Measurements from ENCODE around the gene TMEM203. TPM values are rescaled to one million over a fixed set of nuclear protein-coding genes. Genes with fewer than 3 reads are reported as not detected.

Gene TMEM203
- total RNA-seq, 4 donors from 2014 or later = 45.7 to 60.7 (median 49.4) TPM

DNA sequence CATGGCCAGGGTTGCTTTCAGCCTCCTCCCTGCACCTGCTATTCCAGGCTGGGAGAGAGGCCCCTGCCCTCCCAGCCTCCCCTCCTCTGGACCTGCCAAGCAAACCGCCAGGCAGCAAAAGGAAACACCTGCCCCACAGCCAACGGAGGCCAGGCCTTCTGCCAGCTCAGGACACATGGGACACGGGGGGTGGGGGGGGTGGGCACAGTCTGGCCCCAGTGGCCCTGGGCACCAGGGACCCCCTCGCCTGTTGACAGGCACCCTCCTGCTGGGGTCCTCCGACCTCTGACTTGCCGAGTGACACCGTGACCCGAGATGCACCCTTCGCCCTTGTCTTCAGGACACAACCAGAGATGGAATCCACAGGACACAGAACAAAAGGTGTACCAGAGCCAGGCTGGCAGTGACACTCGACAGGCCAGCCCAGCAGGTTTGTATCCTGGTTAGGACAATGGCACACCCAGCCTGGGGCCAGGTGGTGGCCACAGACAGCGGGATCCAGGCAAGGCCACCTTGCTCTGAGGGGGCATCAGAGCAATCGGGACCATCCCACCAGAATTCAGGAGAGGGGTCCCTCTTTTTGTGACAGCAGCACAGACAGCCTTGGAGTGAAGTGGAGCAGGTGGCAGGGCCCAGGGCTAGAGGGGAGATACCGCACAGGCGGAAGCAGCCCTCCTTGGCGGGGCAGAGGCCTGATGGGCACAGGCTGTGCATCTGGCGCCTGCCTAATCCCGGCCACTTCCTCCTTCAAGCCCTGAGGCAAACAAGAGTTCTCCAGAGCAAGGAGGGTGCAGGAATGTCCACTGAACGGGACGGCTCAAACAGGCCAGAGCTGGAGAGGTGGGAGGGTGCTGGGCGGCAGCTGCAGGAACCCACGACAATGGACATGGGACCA is 32.3 kb downstream of the TMEM203 start:
- no peak overlapping the region for H3K4me3 ChIP-seq (ENCODE audit: low read depth, poor library complexity, severe bottlenecking)
- 45 to 46% methylated on average over 15 to 21 of the region's 21 CpGs for WGBS, 2 donors
- intact Hi-C loops (cut with DNase I; ENCODE audit: low total_unique reads) = no loop called here
- TF ChIP-seq, protein P1, sequence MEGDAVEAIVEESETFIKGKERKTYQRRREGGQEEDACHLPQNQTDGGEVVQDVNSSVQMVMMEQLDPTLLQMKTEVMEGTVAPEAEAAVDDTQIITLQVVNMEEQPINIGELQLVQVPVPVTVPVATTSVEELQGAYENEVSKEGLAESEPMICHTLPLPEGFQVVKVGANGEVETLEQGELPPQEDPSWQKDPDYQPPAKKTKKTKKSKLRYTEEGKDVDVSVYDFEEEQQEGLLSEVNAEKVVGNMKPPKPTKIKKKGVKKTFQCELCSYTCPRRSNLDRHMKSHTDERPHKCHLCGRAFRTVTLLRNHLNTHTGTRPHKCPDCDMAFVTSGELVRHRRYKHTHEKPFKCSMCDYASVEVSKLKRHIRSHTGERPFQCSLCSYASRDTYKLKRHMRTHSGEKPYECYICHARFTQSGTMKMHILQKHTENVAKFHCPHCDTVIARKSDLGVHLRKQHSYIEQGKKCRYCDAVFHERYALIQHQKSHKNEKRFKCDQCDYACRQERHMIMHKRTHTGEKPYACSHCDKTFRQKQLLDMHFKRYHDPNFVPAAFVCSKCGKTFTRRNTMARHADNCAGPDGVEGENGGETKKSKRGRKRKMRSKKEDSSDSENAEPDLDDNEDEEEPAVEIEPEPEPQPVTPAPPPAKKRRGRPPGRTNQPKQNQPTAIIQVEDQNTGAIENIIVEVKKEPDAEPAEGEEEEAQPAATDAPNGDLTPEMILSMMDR (IDR thresholded peaks at IDR 0.05) = no peak
- TF ChIP-seq POLR2A (IDR thresholded peaks at IDR 0.05) = no peak
- no peak for DNase-seq (ENCODE audit: low spot score in 2 of 2)

- no peak for DNase-seq (ENCODE audit: low spot score in 2 of 2)
- WGBS, 2 donors = 68 to 78% methylated on average over 17 to 22 of the region's 22 CpGs
- no peak for TF ChIP-seq POLR2A (IDR thresholded peaks at IDR 0.05)
- TF ChIP-seq, protein P1 (IDR thresholded peaks at IDR 0.05) = no peak
- no peak overlapping the region for H3K4me3 ChIP-seq (ENCODE audit: low read depth, poor library complexity, severe bottlenecking)
- intact Hi-C loops (cut with DNase I; ENCODE audit: low total_unique reads) = no loop called here
Measured at GRCh38 chr9:137171149-137171900, 34.1 kb downstream of the TMEM203 start.

DNA sequence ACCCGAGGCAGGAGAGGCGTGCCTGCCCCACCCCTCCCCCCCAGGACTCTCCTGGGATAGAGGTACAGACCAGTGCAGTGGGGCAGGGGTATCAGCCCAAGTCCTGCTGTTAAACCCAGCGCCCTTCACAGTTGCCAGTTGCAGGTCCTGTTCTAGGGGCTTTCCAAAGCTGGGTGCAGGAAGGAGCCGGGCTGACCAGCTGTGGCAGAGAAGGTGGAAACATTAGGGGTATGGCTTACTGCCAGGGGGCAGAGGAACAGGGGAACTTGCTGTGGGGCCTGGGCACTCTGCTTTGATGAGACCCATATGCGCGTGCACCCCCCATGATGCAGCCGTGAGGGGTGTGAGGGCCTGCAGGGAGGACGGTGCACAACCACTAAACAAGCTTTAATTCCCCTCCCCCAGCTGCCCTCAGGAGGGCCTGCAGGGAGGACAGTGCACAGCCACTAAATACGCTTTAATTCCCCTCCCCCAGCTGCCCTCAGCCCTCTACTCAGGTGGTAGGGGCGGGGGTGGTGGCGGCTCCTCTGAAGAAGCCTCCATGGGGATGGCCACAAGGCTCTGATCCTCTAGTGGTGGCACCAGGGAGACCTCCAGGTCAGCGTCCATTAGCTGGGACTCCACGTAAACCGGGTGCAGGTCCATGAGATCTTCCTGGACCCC is 34.8 kb downstream of the TMEM203 start:
- intact Hi-C loops (cut with DNase I; ENCODE audit: low total_unique reads) = no loop called here
- DNase-seq (ENCODE audit: low spot score in 2 of 2) = no peak
- 49 to 50% methylated on average over 12 to 13 of the region's 14 CpGs for WGBS, 2 donors
- no peak overlapping the region for H3K4me3 ChIP-seq (ENCODE audit: low read depth, poor library complexity, severe bottlenecking)
- no peak for TF ChIP-seq POLR2A (IDR thresholded peaks at IDR 0.05)
- TF ChIP-seq, protein P1 (IDR thresholded peaks at IDR 0.05) = no peak

- WGBS, 2 donors = 14 to 40% methylated on average over 1 to 21 of the region's 41 CpGs
- TF ChIP-seq, protein P1 (IDR thresholded peaks at IDR 0.05) = no peak
- TF ChIP-seq POLR2A (IDR thresholded peaks at IDR 0.05) = no peak
- intact Hi-C loops (cut with DNase I; ENCODE audit: low total_unique reads) = no loop called here
- no peak within 1 kb of the TSS for H3K4me3 ChIP-seq (ENCODE audit: low read depth, poor library complexity, severe bottlenecking)
- DNase-seq (ENCODE audit: low spot score in 2 of 2) = no peak
Measured at GRCh38 chr9:137169896-137170358, 35.5 kb downstream of the TMEM203 start, which contains the start of gene LRRC26. Gene LRRC26 (minus strand): TSS chr9:137170051. CDS start chr9:137169943, 108 bp downstream.

Data from lower leg skin (tissue), 4 donors.